Subcutaneous preadipocyte (primary cell): ENCODE data around the gene SAMD9. TPM values are rescaled to one million over a fixed set of nuclear protein-coding genes. Genes with fewer than 3 reads are reported as not detected.

Experiments used
- total RNA-seq: library from RNA; depleted of rRNA; stranded (reverse); fragments of >200 nt; gene quantifications from 2 replicates; pipeline ENCODE4 v1.2.3, GENCODE V29; 2012

SAMD9 gene
- total RNA-seq: 18.4 and 19.4 TPM in 2 replicates

DNA sequence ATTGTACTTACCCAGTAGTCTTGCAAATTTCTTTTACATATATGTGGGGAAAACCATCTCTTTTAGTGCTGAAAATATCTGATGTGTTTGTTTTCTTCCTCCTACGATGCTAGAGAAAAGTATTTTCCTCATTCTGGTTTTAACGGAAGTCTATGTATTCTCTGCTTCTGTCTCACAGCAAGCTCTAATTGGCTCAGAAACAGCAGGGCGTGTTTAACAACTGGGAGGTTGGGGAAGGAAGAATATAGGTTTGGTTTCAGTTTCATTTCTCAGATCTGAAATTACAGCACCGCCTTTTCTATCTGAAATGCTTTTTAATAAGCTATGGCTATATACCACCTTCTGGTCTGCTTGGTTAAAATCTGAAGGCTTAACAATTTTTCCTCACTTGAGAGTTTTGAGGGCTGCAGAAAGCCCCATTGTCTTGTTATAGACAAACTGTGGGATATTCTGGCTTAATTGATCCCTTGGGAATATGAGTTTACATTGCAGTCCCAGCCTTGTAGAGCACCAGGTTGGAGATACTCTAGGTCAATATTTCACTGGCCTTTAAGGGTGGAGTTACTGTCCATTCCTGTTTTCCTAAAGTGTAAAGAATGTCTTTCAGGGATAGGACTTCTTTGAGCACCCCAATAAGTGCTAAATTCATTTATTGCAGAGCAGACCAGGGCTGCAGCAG lies at the start of gene SAMD9:
Gene SAMD9 (minus strand): TSS at position 128 of the 679 bp plus-strand sequence. CDS start 11,882 bp downstream, outside the sequence.

DNA sequence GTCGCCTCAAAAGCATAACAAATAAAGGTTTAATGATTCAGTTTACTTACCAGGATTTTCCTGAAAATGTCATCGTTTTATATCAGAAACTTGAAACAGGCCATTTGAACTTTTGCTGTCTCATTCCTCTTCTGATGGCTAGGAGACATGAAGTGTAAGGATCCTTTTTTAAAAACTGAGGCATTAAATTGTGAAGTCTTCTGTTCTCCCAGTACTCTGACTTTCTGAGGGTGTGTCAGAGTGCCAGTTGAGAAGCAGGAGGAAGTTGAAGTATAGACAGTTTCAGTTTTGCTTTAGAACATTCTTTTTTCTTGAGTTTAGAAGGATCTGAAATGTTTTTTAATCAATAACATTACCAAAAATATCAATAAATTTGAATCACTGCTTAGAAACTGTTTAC lies 30.4 kb upstream of the SAMD9 start, which contains the start of gene SAMD9L:
Gene SAMD9L (minus strand): TSS at position 242 of the 400 bp plus-strand sequence. CDS start 12,414 bp downstream, outside the sequence.

Other genes with a start within 250 kb of the SAMD9 start
- gene SAMD9L, start 30.4 kb upstream of the SAMD9 start, total RNA-seq: 6.1 and 7.0 TPM in 2 replicates
- not detected in 2 replicates for gene HEPACAM2, start 108.5 kb upstream of the SAMD9 start, total RNA-seq
- gene VPS50, start 114.4 kb upstream of the SAMD9 start, total RNA-seq: 23.5 and 30.9 TPM in 2 replicates